Stimulated activated CD8-positive, alpha-beta memory T cell treated with anti-CD3 and anti-CD28 coated beads, Interleukin-12 subunit alpha, Interleukin-12 subunit beta, amount 100 ng/mL, for 1 hour (primary cell): ENCODE measurements around the gene EDC3.
A peak's percentile ranks its signal among the peaks of the same experiment; 100 is the strongest.
"Not testable (repeated sequence)": the region's sequence is repeated elsewhere in the genome, so short reads cannot be mapped to it uniquely, and the experiment has no call there.

Experiments
- DNase-seq: peaks from one replicate; pipeline ENCODE4 v3.0.0-alpha.2; 2020; ENCODE audit warnings: low read depth

The EDC3 gene

DNA sequence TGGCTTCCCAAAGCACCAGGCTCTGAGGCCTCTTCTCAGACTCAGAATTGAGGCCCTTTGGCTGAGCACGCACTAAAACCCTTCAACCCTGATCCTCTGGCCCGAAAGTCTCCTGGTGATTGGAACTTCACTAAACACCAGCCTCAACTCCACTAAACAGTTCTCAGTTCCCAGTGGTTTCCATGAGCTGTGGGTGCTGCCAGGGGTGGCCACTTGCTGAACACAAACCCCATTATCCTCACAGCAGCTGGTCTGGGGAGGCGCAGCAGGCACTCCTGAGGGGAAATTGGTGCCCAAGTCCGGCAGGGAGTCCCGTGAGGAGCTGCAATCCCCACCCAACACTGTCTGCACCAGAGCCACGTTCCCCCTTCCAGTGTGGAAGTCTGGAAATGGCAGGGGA lies 84.0 kb downstream of the EDC3 start:
- no peak for DNase-seq

- no peak for DNase-seq
Measured at GRCh38 chr15:74611341-74611740, 84.5 kb downstream of the EDC3 start.

DNA sequence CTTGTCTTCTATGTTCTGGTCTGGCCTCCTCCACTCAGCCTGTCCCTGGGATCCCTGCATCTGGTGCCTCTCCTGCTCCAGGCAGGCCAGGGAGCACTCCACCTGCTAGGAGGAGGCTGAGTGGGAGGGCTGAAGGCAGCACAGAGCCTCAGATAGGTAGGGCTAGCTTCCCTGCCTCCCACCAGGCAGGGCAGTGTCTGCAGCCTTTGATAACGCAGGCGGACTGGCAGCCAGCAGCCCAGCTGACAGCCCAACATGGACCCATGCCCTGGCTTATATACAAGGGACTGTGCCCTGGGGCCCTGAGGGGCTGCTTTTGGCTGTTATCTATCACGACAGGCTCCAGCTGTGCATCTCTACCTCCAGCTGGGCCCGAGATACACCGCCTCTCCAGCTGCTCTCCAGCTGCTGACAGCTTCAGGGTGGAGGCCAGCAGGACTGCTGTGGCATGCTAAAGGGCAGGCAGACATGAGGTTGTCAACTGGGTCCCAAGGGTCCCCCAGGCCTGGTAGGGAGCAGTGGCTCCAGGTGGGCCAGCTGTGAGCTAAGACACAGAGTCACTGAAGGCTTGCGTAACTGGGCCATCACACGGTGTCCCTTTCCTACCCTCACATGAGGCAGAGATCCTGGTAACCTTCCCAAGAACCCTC lies 85.4 kb downstream of the EDC3 start:
- DNase-seq: no peak

- DNase-seq: no peak
Measured at GRCh38 chr15:74609938-74610301, 85.9 kb downstream of the EDC3 start.

DNA sequence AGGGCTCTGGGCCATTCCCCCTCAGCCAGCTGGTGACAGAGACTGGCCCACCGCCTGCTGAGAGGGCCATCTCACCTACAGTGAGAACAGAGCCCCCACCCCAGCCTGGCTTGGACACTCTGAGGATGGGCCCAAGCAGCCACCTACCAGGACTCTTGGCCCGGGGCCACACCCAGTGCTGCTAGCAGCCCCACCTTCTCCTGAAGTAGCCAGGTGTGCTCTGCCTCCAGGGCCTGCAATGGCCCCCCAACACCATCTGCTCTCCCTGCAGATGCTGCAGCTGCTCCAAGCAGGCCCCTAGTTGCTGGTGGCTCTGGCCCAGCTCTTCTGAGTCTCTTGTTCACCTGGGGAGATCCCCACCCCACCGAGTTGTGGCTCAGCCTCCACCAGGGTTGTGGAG lies 87.0 kb downstream of the EDC3 start:
- DNase-seq: no peak

DNA sequence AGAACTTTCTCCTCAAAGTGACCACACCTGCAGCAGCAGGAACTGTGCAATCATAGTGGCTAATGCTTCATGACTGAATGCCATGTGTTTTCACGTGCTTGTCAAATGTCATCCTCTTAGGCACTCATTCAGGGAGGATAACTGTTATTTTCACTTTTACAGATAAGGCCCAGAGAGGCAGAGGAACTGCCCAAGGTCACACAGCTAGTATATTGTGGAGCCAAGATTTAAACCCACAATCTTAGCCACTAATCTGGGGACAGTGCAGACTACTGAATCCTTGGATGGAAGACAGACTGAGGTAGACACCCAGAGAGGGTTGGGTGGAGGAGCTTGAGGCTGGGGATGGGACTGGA lies 90.1 kb downstream of the EDC3 start:
- no peak for DNase-seq

GRCh38 chr15:74604983-74605794 lies 90.6 kb downstream of the EDC3 start:
- no peak for DNase-seq

DNA sequence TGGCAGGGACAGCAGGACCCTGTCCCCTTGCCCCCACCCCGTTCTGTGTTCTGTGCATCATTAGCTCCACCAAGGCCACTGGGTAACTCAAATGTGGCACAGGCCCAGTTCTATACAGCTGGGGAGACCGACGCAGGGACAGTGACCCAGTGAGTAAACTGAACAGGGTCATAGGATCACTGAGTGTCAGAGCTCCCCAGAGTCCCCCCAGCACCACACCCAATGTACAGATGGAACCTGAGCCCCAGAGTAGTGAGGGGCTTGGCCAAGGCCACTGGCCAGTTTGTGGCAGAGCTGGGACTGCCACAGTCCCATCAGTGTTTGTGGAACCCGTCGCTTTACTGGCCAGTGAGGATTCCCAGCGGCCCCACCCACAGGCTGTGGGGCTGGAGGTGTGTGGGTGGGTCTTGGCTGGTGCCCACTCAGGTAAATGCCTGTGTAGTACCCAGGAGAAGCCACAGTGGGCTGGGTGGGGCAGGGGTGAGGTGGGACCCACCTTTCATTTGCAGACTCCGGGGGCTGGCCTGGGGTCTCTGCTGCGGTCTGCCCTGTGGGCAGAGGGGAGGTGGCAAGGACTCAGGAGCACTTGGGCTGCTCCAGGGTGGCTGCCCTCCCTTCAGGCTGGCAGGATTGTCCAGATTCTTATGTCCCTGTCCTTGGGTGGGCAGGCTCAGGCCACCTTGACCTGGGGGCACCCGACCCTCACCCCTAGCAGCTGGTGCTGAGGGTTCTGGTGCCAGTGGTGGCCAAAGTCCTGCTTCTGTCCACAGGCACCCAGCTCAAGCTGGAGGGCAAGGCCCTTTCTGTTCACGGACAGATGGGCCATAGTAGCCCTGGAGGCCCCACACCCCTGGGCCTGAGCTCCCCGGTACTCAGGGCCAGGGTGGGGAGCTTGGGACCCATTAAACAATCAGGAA lies 91.8 kb downstream of the EDC3 start:
- no peak for DNase-seq

DNA sequence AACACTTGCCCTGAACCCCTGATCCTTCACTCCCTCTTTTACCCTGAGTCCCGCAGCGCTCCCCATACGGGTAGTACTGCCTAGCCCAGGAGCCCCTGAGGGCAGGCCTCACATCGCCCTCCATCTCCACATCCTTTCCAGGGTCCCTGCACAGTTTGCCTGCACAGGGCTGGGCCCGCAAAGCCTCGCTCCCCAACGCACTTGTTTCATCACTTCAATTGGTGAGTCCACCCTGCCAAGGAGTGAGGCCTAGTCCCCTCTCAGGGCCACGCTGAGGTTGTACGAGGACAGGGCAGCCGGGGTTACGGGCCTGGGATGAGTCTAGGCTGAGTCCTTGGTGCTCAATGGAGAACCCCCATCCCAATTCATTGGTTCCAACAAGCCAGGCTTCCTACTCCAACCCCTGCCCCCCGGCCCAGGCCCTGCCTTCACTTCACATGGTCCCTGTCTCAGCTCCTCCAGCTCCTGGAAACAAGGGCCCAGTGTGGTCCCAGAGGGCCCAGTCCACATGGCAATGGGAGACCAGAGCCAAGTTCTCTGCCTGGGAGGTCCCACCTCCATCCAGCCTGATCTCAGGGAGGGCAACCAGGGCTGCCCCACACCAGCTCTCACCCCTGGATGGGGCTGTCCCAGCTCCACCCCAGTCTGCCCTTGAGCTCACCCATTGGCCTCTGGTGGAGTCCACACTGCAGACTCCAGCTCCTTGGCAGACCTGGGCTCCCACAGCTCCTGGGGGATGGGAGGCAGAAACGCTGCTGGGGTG lies 92.6 kb downstream of the EDC3 start:
- DNase-seq: no peak

- no peak for DNase-seq
Measured at GRCh38 chr15:74599156-74599555, 96.7 kb downstream of the EDC3 start.

DNA sequence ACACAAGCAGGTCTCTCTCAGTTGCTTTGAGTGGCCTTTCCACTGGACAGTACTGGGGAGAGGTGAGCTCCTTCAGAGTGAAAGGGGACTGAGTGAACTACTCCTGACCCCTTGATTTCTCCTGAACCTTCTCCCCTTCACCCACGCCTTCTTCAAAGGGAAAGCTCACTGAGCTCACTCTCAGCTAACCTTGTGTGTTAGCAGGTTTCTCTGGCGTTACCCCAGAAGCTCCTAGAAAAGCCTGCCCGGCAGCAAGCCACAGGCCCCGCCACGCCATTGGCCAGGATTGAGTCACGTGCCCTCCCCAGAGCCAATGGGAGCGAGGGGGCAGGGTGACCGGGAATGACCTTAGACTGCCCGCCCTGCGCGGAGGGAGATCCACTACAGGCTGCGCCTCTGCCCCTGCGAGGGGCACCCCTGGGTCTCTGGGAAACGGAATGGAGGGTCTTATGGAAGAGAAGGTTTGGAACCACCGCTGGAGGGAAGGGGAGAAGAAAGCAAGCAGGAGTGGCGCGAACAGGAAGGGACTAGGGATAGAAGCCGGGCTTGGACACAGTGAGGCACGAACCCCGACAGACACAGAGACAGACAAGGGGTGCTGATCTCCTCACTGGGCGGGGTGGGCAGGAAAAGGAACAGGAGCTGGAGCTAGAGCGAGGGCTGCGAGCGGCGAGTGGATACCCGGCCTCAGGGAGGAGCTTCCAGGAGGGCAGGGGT lies 97.5 kb downstream of the EDC3 start:
- DNase-seq: peak; percentile 72

- not testable (repeated sequence) for DNase-seq
Measured at GRCh38 chr15:74597146-74597705, 98.6 kb downstream of the EDC3 start.

- DNase-seq: not testable (repeated sequence)
Measured at GRCh38 chr15:74596736-74597135, 99.1 kb downstream of the EDC3 start.

DNA sequence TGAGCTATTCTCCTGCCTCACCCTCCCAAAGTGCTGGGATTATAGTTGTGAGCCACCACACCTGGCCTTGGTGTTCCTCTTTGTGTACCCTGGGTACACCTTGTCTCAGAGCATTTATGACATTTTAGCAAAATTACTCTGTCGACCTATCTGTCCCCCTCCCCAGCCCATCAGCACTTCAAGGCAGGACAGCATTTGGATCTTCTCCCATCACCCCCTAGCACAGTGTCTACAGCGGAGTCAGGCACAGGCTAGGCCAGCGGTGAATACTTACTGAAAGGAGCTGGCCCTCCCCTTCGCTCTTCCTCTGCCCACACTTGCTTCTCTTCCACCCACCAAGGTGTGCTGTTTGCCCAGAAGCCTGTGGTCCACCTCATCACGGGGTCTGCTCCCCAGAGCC lies 100.6 kb downstream of the EDC3 start:
- DNase-seq: no peak

DNA sequence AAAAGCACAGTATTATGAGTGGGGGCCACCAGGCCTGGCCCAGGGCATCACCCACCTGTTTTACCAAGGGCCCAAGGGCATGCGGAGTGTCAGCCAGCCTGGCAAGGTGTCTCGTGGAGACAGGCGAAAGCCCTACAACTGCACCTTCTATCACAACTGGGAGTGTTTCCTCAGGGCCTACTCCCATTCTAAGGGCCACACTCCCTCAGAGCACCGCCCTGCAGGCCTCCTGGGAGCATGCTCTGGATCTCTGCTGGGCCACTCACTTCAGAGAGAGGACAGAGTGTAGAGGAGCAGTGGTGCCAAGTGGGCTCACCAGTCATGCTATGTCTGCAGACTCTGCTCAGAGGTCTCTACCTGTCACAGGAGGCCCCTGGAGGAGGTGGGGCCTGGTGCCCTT lies 101.4 kb downstream of the EDC3 start:
- DNase-seq: no peak

GRCh38 chr15:74593122-74593521 lies 102.7 kb downstream of the EDC3 start:
- DNase-seq: no peak

GRCh38 chr15:74592222-74592621 lies 103.6 kb downstream of the EDC3 start:
- no peak for DNase-seq

DNA sequence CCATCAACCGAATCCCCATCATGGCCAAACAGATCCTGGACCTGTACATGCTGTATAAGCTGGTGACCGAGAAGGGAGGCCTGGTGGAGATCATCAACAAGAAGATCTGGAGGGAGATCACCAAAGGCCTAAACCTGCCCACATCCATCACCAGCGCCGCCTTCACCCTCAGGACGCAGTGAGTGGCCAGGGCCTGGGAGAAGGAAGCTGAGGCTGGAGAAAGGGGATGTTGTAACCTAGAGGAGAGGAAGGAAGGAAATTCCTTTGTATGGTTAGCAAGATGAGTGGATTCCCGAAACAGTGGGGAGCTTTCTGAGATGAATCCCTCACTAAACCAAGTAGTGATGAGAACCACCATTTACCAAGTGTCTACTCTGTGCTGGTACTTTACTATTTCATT lies 106.0 kb downstream of the EDC3 start:
- no peak for DNase-seq

DNA sequence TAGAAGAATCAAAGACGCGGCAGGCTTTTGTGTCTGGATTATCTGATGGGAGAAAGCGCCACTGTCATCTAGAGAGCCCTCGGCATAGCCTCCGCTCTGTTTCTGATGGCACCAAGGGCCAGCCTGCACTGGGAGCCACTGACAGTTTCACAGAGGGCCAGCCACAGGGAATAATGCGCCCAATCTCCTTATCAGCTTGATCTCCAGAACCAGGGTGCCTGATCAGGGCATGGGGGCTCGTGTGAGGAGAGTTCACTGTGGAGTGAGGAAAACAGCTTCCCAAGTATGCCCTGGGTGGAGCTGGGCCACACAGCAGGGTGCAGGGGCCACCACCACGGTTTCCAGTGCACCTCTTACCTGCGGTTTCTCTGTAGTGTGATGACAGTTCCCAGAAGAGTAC lies 110.0 kb downstream of the EDC3 start:
- DNase-seq: no peak

DNA sequence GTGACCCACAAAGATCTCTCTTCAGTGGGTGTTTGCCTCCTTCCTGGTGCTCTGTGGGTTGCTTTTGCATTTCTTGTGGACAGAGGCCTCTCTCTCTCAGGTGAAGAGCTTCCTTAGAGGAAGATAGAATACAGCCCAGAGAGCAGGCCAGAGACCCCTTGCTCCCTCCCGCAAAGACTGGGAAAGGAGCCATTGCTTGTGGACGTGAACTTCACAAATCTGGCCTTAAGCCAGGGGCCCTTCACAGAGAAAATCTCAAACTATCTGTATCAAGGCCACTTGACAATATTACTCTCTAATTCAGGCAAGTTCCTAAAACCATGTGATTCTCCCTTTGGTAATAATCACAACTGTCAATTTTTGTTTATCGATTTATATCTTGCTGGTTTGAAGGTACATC lies 110.6 kb downstream of the EDC3 start:
- DNase-seq: no peak

GRCh38 chr15:74584779-74585178 lies 111.0 kb downstream of the EDC3 start:
- DNase-seq: no peak
